ENCODE results near the gene ELP1.
"Not testable (repeated sequence)": the region's sequence is repeated elsewhere in the genome, so short reads cannot be mapped to it uniquely, and the experiment has no call there.

ELP1 gene

GRCh38 chr9:108860354-108860753, 73.6 kb downstream of the ELP1 start:
- Histone ChIP-seq H3K4me3 (ENCODE audit: low read length) (no peak overlapping the region), H3K4me2 (ENCODE audit: low read length) (no peak overlapping the region), H3K36me3 (ENCODE audit: insufficient read depth, low read length) (no peaks in the 10 kb centered on the region), H3K9ac (ENCODE audit: low read depth, low read length) (no peak overlapping the region), H3K27me3 (ENCODE audit: control insufficient read depth, insufficient read depth, low read length) (no peaks in the 10 kb centered on the region), H3K9me3 (replicated peaks; ENCODE audit: low read length) (no peaks in the 10 kb centered on the region), H3K4me1 (ENCODE audit: control insufficient read depth, insufficient read depth, low read length) (peaks cover 4% of the 10 kb centered on the region)

GRCh38 chr9:108859459-108860114, 74.3 kb downstream of the ELP1 start:
- Histone ChIP-seq H3K4me1 (ENCODE audit: control insufficient read depth, insufficient read depth, low read length) (no peaks in the 10 kb centered on the region), H3K4me3 (ENCODE audit: low read length) (no peak overlapping the region), H3K4me2 (ENCODE audit: low read length) (no peak overlapping the region), H3K9ac (ENCODE audit: low read depth, low read length) (no peak overlapping the region), H3K9me3 (replicated peaks; ENCODE audit: low read length) (no peaks in the 10 kb centered on the region), H3K36me3 (ENCODE audit: insufficient read depth, low read length) (no peaks in the 10 kb centered on the region), H3K27me3 (ENCODE audit: control insufficient read depth, insufficient read depth, low read length) (no peaks in the 10 kb centered on the region)

- Histone ChIP-seq H3K4me1 (ENCODE audit: control insufficient read depth, insufficient read depth, low read length) (no peaks in the 10 kb centered on the region), H3K36me3 (ENCODE audit: insufficient read depth, low read length) (no peaks in the 10 kb centered on the region), H3K9ac (ENCODE audit: low read depth, low read length) (no peak overlapping the region), H3K27me3 (ENCODE audit: control insufficient read depth, insufficient read depth, low read length) (no peaks in the 10 kb centered on the region), H3K4me3 (ENCODE audit: low read length) (no peak overlapping the region), H3K4me2 (ENCODE audit: low read length) (no peak overlapping the region), H3K9me3 (replicated peaks; ENCODE audit: low read length) (no peaks in the 10 kb centered on the region)
Observed at GRCh38 chr9:108857572-108857971, 76.4 kb downstream of the ELP1 start.

GRCh38 chr9:108855888-108856287, 78.0 kb downstream of the ELP1 start, which contains the start of gene ACTL7B:
Gene ACTL7B, minus strand, starts transcription at chr9:108855986. Its CDS starts 56 bp downstream, at chr9:108855930.
- H3K36me3 ChIP-seq (ENCODE audit: insufficient read depth, low read length): no peaks in the 10 kb centered on the region
- no peak within 1 kb of the TSS for H3K4me3 ChIP-seq (ENCODE audit: low read length)
- no peak within 1 kb of the TSS for H3K9ac ChIP-seq (ENCODE audit: low read depth, low read length)

GRCh38 chr9:108855529-108855886, 78.4 kb downstream of the ELP1 start:
- no peak overlapping the region for H3K4me2 ChIP-seq (ENCODE audit: low read length)
- H3K9me3 ChIP-seq (replicated peaks; ENCODE audit: low read length): no peaks in the 10 kb centered on the region
- peaks cover 13% of the 10 kb centered on the region for H3K27me3 ChIP-seq (ENCODE audit: control insufficient read depth, insufficient read depth, low read length)
- H3K36me3 ChIP-seq (ENCODE audit: insufficient read depth, low read length): no peaks in the 10 kb centered on the region
- H3K4me1 ChIP-seq (ENCODE audit: control insufficient read depth, insufficient read depth, low read length): no peaks in the 10 kb centered on the region
- no peak overlapping the region for H3K9ac ChIP-seq (ENCODE audit: low read depth, low read length)
- no peak overlapping the region for H3K4me3 ChIP-seq (ENCODE audit: low read length)

More at GRCh38 chr9:108855888-108856287, 78.0 kb downstream of the ELP1 start, which contains the start of gene ACTL7B:
- H3K9me3 ChIP-seq (replicated peaks; ENCODE audit: low read length): no peaks in the 10 kb centered on the region
- H3K27me3 ChIP-seq (ENCODE audit: control insufficient read depth, insufficient read depth, low read length): peaks cover 10% of the 10 kb centered on the region
- H3K4me2 ChIP-seq (ENCODE audit: low read length): peak within 1 kb of the TSS; percentile 17
- no peaks in the 10 kb centered on the region for H3K4me1 ChIP-seq (ENCODE audit: control insufficient read depth, insufficient read depth, low read length)

- Histone ChIP-seq H3K9me3 (replicated peaks; ENCODE audit: low read length) (no peaks in the 10 kb centered on the region), H3K4me3 (ENCODE audit: low read length) (no peak overlapping the region), H3K4me1 (ENCODE audit: control insufficient read depth, insufficient read depth, low read length) (no peaks in the 10 kb centered on the region), H3K36me3 (ENCODE audit: insufficient read depth, low read length) (no peaks in the 10 kb centered on the region), H3K27me3 (ENCODE audit: control insufficient read depth, insufficient read depth, low read length) (peaks cover 13% of the 10 kb centered on the region), H3K4me2 (ENCODE audit: low read length) (peak overlapping the region; percentile 17), H3K9ac (ENCODE audit: low read depth, low read length) (no peak overlapping the region)
Observed at GRCh38 chr9:108854641-108855528, 79.0 kb downstream of the ELP1 start.

GRCh38 chr9:108854094-108854493, 79.8 kb downstream of the ELP1 start:
- Histone ChIP-seq H3K4me1 (ENCODE audit: control insufficient read depth, insufficient read depth, low read length) (no peaks in the 10 kb centered on the region), H3K9me3 (replicated peaks; ENCODE audit: low read length) (no peaks in the 10 kb centered on the region), H3K4me3 (ENCODE audit: low read length) (no peak overlapping the region), H3K9ac (ENCODE audit: low read depth, low read length) (no peak overlapping the region), H3K4me2 (ENCODE audit: low read length) (no peak overlapping the region), H3K27me3 (ENCODE audit: control insufficient read depth, insufficient read depth, low read length) (peaks cover 13% of the 10 kb centered on the region), H3K36me3 (ENCODE audit: insufficient read depth, low read length) (no peaks in the 10 kb centered on the region)

GRCh38 chr9:108852079-108852478, 81.8 kb downstream of the ELP1 start:
- Histone ChIP-seq H3K4me1 (ENCODE audit: control insufficient read depth, insufficient read depth, low read length) (no peaks in the 10 kb centered on the region), H3K27me3 (ENCODE audit: control insufficient read depth, insufficient read depth, low read length) (peaks cover 13% of the 10 kb centered on the region), H3K9me3 (replicated peaks; ENCODE audit: low read length) (no peaks in the 10 kb centered on the region), H3K36me3 (ENCODE audit: insufficient read depth, low read length) (no peaks in the 10 kb centered on the region), H3K4me2 (ENCODE audit: low read length) (no peak overlapping the region), H3K9ac (ENCODE audit: low read depth, low read length) (no peak overlapping the region), H3K4me3 (ENCODE audit: low read length) (no peak overlapping the region)

- Histone ChIP-seq H3K4me2 (ENCODE audit: low read length) (no peak overlapping the region), H3K4me3 (ENCODE audit: low read length) (no peak overlapping the region), H3K27me3 (ENCODE audit: control insufficient read depth, insufficient read depth, low read length) (peaks cover 13% of the 10 kb centered on the region), H3K9ac (ENCODE audit: low read depth, low read length) (no peak overlapping the region), H3K4me1 (ENCODE audit: control insufficient read depth, insufficient read depth, low read length) (no peaks in the 10 kb centered on the region), H3K36me3 (ENCODE audit: insufficient read depth, low read length) (no peaks in the 10 kb centered on the region), H3K9me3 (replicated peaks; ENCODE audit: low read length) (no peaks in the 10 kb centered on the region)
Observed at GRCh38 chr9:108851138-108851537, 82.8 kb downstream of the ELP1 start.

GRCh38 chr9:108850293-108850897, 83.5 kb downstream of the ELP1 start:
- Histone ChIP-seq H3K9me3 (replicated peaks; ENCODE audit: low read length) (no peaks in the 10 kb centered on the region), H3K36me3 (ENCODE audit: insufficient read depth, low read length) (no peaks in the 10 kb centered on the region), H3K4me2 (ENCODE audit: low read length) (no peak overlapping the region), H3K4me3 (ENCODE audit: low read length) (no peak overlapping the region), H3K27me3 (ENCODE audit: control insufficient read depth, insufficient read depth, low read length) (peaks cover 13% of the 10 kb centered on the region), H3K4me1 (ENCODE audit: control insufficient read depth, insufficient read depth, low read length) (no peaks in the 10 kb centered on the region), H3K9ac (ENCODE audit: low read depth, low read length) (no peak overlapping the region)

- H3K9me3 ChIP-seq (replicated peaks; ENCODE audit: low read length); H3K4me2 ChIP-seq (ENCODE audit: low read length); H3K9ac ChIP-seq (ENCODE audit: low read depth, low read length); H3K4me3 ChIP-seq (ENCODE audit: low read length); H3K36me3 ChIP-seq (ENCODE audit: insufficient read depth, low read length); H3K4me1 ChIP-seq (ENCODE audit: control insufficient read depth, insufficient read depth, low read length): not testable (repeated sequence)
- peaks cover 18% of the 10 kb centered on the region for H3K27me3 ChIP-seq (ENCODE audit: control insufficient read depth, insufficient read depth, low read length)
Observed at GRCh38 chr9:108848296-108848695, 85.6 kb downstream of the ELP1 start.

All from skeletal muscle satellite cell (primary cell).